ENCODE results near the gene HTR7.

- no peak for TF ChIP-seq EZH2 (IDR thresholded peaks at IDR 0.05; ENCODE audit: insufficient read depth, poor library complexity, severe bottlenecking)
- TF ChIP-seq EZH2phosphoT487 (IDR thresholded peaks at IDR 0.05; ENCODE audit: insufficient read depth, low read depth), result no peak
These were observed 7.7 kb downstream of the HTR7 start for GRCh38 chr10:90849956-90850749.
